Endodermal cell (in vitro differentiated cells): ENCODE results near the gene PVALEF. TPM values are rescaled to one million over a fixed set of nuclear protein-coding genes. Genes with fewer than 3 reads are reported as not detected.
"Not testable (repeated sequence)": the region's sequence is repeated elsewhere in the genome, so short reads cannot be mapped to it uniquely, and the experiment has no call there.

Experiments
- DNase-seq: peaks from one replicate; pipeline ENCODE4 v3.0.0-alpha.2; 2017
- H3K27ac ChIP-seq: 2 replicates; pipeline ENCODE4 v1.5.1; 2013; ENCODE audit warnings: mild to moderate bottlenecking, low read depth, low read length, moderate library complexity
- H3K27me3 ChIP-seq: 2 replicates; pipeline ENCODE4 v1.6.1; 2013; ENCODE audit warnings: mild to moderate bottlenecking, low read length, moderate library complexity; ENCODE audit not compliant: insufficient read depth, control insufficient read depth, poor library complexity, severe bottlenecking
- H3K36me3 ChIP-seq: 2 replicates; pipeline ENCODE4 v1.7.0; 2013; ENCODE audit warnings: mild to moderate bottlenecking, low read length, moderate library complexity; ENCODE audit not compliant: control insufficient read depth, insufficient read depth
- H3K4me1 ChIP-seq: one replicate; pipeline ENCODE4 v1.7.0; 2013; ENCODE audit warnings: low read length; ENCODE audit not compliant: control insufficient read depth, insufficient read depth
- H3K4me3 ChIP-seq: 2 replicates; pipeline ENCODE4 v1.5.1; 2013; ENCODE audit warnings: mild to moderate bottlenecking, low read length, moderate library complexity
- H3K9ac ChIP-seq: 2 replicates; pipeline ENCODE4 v1.6.1; 2013; ENCODE audit warnings: mild to moderate bottlenecking, low read length, moderate library complexity; ENCODE audit not compliant: poor library complexity, severe bottlenecking; ENCODE audit errors: extremely low read depth
- H3K9me3 ChIP-seq: 2 replicates; pipeline ENCODE4 v1.6.1; 2013; ENCODE audit warnings: mild to moderate bottlenecking, low read length, moderate library complexity; ENCODE audit not compliant: control insufficient read depth
- H3K27ac Mint-ChIP-seq: 2 replicates; pipeline ENCODE4 v1.8.0; 2020; ENCODE audit warnings: mixed read lengths
- H3K27me3 Mint-ChIP-seq: 2 replicates; pipeline ENCODE4 v1.8.0; 2021; ENCODE audit warnings: mild to moderate bottlenecking, mixed read lengths; ENCODE audit not compliant: insufficient read depth
- H3K36me3 Mint-ChIP-seq: 2 replicates; pipeline ENCODE4 v1.8.0; 2020; ENCODE audit warnings: low read depth, mixed read lengths
- H3K4me1 Mint-ChIP-seq: 2 replicates; pipeline ENCODE4 v1.8.0; 2020; ENCODE audit warnings: mixed read lengths
- H3K4me3 Mint-ChIP-seq: 2 replicates; pipeline ENCODE4 v1.8.0; 2020; ENCODE audit warnings: mild to moderate bottlenecking, moderate library complexity, mixed read lengths
- H3K9me3 Mint-ChIP-seq: 2 replicates; pipeline ENCODE4 v1.8.0; 2020; ENCODE audit warnings: mild to moderate bottlenecking, mixed read lengths
- CTCF ChIP-seq: fragments of 200-600 bp; sonication (generic); conservative IDR thresholded peaks from 2 replicates; pipeline ENCODE4 v1.5.0; 2021; ENCODE audit warnings: antibody characterized with exemption, mild to moderate bottlenecking
- WGBS, 2 experiments: methylation state at CpG; one replicate each; pipeline versions ENCODE4 v1.1.5 to v1.1.7; 2013; ENCODE audit warnings: missing lambda C conversion rate in 2 of 2, mixed read lengths in 1 of 2; ENCODE audit not compliant: insufficient coverage in 1 of 2, insufficient read length in 1 of 2; 5-methylcytosine and 5-hydroxymethylcytosine counted together
- total RNA-seq, 2 donors: library from RNA; stranded (reverse); fragmentation: NEBNext Ultra II Directional in 1 of 2; extraction: Animal tissue kit (Norgen Biotek cat#: 25700) in 1 of 2; gene quantifications; 2 replicates in 1 of 2; 3 replicates in 1 of 2; pipeline ENCODE4 v1.2.1, GENCODE V29; 2021

The PVALEF gene
- total RNA-seq, 2 donors from 2014 or later = not detected

GRCh38 chr17:81223762-81224130, 58.4 kb downstream of the PVALEF start:
- Histone ChIP-seq H3K27me3 (peaks cover 9% of the 10 kb centered on the region), H3K9me3 (no peaks in the 10 kb centered on the region), H3K9ac (peak overlapping the region; percentile 49), H3K27ac (no peak overlapping the region), H3K36me3 (no peaks in the 10 kb centered on the region), H3K4me1 (peaks cover 9% of the 10 kb centered on the region), H3K4me3 (peak overlapping the region; percentile 70)
- H3K36me3 Mint-ChIP-seq = peaks cover 8% of the 10 kb centered on the region
- WGBS, 2 experiments = 80 to 82% methylated on average over 11 of the region's 11 CpGs
- peak overlapping the region; percentile 62 for H3K27ac Mint-ChIP-seq
- H3K4me1 Mint-ChIP-seq = peaks cover 16% of the 10 kb centered on the region
- DNase-seq = no peak
- no peaks in the 10 kb centered on the region for H3K9me3 Mint-ChIP-seq
- TF ChIP-seq CTCF = no peak
- peak overlapping the region; percentile 66 for H3K4me3 Mint-ChIP-seq
- peaks cover 17% of the 10 kb centered on the region for H3K27me3 Mint-ChIP-seq

- H3K27me3 Mint-ChIP-seq = peaks cover 17% of the 10 kb centered on the region
These were observed 62.3 kb downstream of the PVALEF start for GRCh38 chr17:81227630-81228029.

GRCh38 chr17:81228420-81228819, 63.1 kb downstream of the PVALEF start:
- Mint-ChIP-seq H3K27me3 (peaks cover 17% of the 10 kb centered on the region), H3K4me1 (peaks cover 6% of the 10 kb centered on the region), H3K27ac (no peak overlapping the region), H3K9me3 (no peaks in the 10 kb centered on the region), H3K4me3 (no peak overlapping the region), H3K36me3 (peaks cover 17% of the 10 kb centered on the region)
- 91 to 98% methylated on average over 6 to 9 of the region's 9 CpGs for WGBS, 2 experiments
- no peak overlapping the region for H3K4me3 ChIP-seq
- H3K9me3 ChIP-seq = no peaks in the 10 kb centered on the region
- DNase-seq = no peak
- H3K27me3 ChIP-seq = peaks cover 8% of the 10 kb centered on the region
- no peak overlapping the region for H3K27ac ChIP-seq
- TF ChIP-seq CTCF = no peak
- H3K36me3 ChIP-seq = peaks cover 8% of the 10 kb centered on the region
- no peaks in the 10 kb centered on the region for H3K4me1 ChIP-seq
- no peak overlapping the region for H3K9ac ChIP-seq

More at GRCh38 chr17:81227630-81228029, 62.3 kb downstream of the PVALEF start:
- not testable (repeated sequence) for H3K4me3 Mint-ChIP-seq, H3K4me1 ChIP-seq, H3K4me3 ChIP-seq, H3K9ac ChIP-seq, H3K36me3 ChIP-seq, H3K27ac Mint-ChIP-seq, H3K4me1 Mint-ChIP-seq, H3K9me3 ChIP-seq, H3K27ac ChIP-seq, DNase-seq, H3K9me3 Mint-ChIP-seq, H3K27me3 ChIP-seq
- 74% methylated on average over 2 of the region's 2 CpGs; no CpG with 5 or more reads in 1 of the 2 experiments for WGBS, 2 experiments
- H3K36me3 Mint-ChIP-seq = peaks cover 17% of the 10 kb centered on the region
